Stimulated activated naive CD8-positive, alpha-beta T cell treated with anti-CD3 and anti-CD28 coated beads, Interleukin-15, Interleukin-2, amounts not matched to agents 100 U/mL and 50 U/mL, for 24 hours (primary cell): ENCODE data around the gene CMA1.
A peak's percentile ranks its signal among the peaks of the same experiment; 100 is the strongest.

Experiments used
- ATAC-seq: fragments of 150-1000 bp; cut with Tn5 transposase; one replicate; pipeline ENCODE4 v1.10.0; 2021
- DNase-seq: peaks from one replicate; pipeline ENCODE4 v3.0.0; 2021

CMA1 gene

DNA sequence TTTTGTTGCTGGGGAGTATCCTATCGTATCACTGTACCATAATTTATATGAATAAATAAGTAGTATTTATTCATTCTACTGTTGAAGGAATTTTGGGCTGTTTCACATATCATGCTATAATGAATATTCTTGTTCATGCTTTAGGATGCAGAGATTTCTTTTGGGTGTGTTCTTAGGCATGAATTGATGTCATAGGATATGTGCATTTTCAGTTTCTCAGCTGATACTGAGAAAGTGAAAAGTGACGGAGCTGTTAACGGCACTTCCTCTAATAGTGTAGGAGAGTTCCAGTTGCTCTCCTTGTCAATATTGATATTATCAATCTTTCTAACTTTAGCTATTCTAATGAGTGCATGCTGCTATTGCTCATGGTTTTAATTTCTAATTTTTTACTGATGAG is 42.3 kb downstream of the CMA1 start:
- ATAC-seq = no peak

DNA sequence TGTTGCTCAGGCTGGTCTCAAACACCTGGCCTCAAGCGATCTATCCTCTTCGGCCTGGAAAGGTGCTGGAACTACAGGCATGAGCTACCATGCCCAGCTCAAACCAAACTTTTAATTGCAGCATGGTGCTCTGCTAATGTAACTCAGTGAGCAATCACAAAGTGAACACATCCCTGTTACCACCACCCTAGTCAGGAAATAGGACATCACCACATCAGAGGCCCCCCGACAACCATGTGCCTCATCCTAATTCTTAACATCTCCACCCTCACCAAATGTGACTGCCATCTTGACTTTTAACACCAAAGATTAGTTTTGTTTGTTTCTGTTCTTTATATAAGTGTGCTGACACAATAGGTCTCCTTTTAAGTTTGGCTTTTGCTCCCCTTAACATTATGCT is 42.7 kb downstream of the CMA1 start:
- DNase-seq (no peak), ATAC-seq (peak; percentile 46)

More for the DNA sequence above, 42.3 kb downstream of the CMA1 start:
- DNase-seq = no peak

DNA sequence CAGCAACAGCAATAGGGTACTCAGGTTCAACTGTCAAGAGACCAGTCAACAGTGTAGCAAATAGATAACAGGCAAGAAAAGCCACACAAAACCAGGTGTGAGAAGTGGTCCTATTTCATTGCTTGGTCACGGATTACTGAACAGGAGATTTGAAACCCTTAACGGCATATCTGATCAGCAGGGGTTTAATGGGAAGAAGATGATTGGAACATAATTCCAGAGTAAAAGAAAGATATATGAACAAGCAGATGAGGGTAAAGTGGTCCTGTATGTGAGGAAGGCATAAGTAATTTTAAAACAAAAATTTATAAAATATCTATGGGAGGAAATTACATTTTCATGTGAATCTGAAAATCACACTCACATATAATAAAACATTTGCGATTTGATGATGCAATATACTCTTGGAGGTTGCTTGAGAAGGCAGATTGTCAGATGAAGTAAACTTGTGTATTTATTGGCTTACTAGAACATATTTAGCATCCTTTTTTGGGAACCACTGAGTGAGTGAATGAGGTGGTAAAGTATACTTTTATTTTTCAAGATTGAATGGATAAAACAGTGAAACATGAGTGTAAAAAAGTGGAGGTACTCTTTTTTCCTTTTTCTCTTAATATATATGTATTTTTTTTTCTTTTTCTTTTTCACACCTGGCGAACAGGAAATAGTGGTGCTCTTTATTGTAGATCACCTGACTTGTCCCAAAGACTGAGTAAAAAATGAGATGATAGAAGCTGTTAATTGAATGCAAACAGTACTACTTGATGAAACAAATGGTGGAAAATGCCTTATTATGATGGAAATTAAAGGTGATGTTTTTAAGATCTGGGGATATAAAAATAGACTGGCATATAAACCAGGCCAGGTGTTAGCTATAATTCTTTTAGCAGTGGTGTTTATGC is 43.9 kb downstream of the CMA1 start:
- ATAC-seq (no peak), DNase-seq (no peak)

DNA sequence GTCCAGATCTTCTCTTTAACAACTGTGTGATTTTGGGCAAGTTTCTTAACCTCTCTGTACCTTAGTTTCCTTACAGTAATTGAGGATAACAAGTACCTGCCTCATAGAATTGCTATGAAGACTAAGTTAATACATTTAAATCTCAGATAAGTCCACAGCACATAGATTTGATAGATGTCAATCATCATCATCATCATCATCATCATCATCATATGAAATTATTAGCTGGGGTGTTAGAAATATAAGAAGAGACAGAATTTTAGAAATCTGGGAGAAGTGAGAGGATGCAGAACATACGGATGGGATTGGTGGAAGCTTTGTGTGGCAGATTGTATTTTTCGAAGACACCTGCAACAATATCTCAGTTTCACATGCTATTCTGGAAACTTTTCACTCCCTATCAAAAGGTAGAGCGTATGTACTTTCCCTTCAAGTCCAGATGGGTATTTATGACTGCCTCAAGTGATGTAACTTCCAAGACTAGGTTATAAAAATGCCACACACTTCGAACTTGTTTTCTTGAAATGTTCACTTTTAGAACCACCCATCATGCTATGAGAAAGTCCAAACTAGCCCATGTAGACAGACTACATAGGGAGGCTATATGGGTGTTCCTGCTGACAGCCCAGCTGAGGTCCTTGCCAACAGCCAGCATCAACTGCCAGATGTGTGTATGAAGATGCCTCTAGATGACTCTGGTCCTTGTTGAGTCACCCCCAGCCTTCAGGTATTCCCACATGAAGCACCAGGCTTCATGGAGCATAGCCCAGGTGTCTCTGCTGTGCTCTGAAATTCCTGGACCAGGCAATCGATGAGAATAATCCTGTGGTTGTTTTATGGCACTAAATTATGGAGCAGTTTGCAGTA is 44.8 kb downstream of the CMA1 start:
- no peak for DNase-seq
- ATAC-seq = peak; percentile 6

DNA sequence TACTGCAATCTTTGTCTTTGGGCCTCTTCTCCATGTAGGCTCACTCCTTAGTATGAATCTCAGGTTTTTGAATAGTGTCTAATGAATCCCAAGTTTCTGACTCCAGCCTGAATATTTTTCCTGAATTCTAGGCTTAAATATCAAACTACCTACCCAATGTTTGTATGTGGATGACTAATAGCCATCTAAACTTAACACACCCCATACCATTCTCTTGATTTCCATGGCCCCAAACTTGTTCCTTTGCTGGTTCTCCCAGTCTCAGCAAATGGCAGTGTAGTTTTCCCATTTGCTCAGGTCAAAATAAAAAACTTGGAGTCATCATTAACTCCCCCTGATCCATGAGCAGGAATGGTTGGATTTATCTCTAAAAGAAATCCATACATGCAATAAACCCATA is 46.7 kb downstream of the CMA1 start:
- ATAC-seq = no peak

DNA sequence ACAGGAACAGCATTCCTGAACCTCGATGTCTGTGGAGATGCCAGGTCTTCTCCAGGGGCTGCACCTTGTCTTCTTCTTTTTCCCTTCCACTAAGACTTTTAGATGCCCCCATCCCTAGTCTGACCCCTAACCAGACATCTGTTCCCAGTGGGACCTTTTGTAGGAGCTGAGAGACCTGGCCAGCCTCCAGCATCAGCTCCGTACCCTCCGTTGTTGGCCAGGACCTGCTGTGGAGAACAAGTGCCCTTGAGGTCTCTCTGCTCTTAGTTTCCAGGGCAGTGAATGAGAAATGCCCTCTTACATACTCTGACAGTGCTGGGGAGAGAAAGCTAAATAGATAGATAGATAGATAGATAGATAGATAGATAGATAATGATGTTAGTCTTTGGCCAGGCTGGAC is 48.7 kb downstream of the CMA1 start:
- ATAC-seq (no peak), DNase-seq (no peak)

More for the DNA sequence above, 46.7 kb downstream of the CMA1 start:
- no peak for DNase-seq

DNA sequence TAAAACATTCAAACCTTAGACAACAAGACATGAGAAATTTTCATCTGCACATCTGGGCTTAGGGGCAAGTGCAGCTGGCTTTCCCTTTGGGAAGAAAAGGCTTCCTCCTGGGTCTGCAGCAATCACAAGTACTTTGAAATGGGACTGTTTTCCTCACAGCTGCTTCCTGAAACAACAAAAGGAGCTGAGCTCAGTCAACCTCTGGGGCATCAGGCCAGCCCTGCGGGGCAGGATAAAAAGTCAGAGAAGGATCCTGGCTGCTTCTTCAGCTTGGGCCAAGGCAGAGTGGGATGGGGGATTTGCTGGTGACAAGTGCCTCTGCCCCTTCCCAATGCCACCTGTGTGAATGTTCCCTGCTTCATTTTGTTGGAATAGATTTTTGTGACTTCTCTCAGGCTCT is 49.3 kb downstream of the CMA1 start:
- DNase-seq (no peak), ATAC-seq (no peak)

DNA sequence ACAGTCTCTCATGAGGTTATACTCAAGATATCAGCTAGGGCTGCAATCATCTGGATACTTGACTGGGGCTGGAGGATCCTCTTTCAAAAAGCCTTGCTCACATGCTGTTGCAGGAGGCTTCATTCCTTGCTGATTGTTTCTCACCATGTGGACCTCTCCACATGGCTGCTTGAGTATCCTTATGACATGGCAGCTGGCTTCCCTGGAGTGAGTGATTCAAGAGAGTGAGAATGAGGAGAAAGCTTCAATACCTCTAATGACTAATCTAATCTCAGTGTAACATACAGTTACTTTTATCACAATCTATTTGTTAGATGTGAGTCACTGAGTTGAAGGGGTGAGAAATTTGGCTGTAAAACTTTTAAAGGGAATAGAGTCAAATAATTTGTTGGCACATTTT is 51.1 kb downstream of the CMA1 start:
- no peak for DNase-seq
- ATAC-seq = peak; percentile 49
